AML-193 (cell line): ENCODE data around the gene MAVS.

Experiments
- DNase-seq, 2 experiments: peaks; one replicate each; lab custom pipeline; 2025; lab: John Stamatoyannopoulos, UW

MAVS gene

GRCh38 chr20:3910853-3911252 is 64.2 kb downstream of the MAVS start:
- no peak for DNase-seq

- DNase-seq: no peak
These were observed 65.3 kb downstream of the MAVS start for GRCh38 chr20:3911956-3912355.

- no peak for DNase-seq
These were observed 67.8 kb downstream of the MAVS start for GRCh38 chr20:3914446-3914845.

GRCh38 chr20:3915691-3916090 is 69.1 kb downstream of the MAVS start:
- no peak for DNase-seq

GRCh38 chr20:3916364-3916763 is 69.7 kb downstream of the MAVS start:
- DNase-seq: no peak

GRCh38 chr20:3919352-3919751 is 72.7 kb downstream of the MAVS start:
- no peak for DNase-seq

GRCh38 chr20:3922223-3922982 is 75.8 kb downstream of the MAVS start:
- no peak for DNase-seq

- DNase-seq: no peak
These were observed 76.3 kb downstream of the MAVS start for GRCh38 chr20:3922983-3923339.

- no peak for DNase-seq
These were observed 77.2 kb downstream of the MAVS start for GRCh38 chr20:3923818-3924217.

GRCh38 chr20:3924304-3925112 is 77.9 kb downstream of the MAVS start:
- no peak for DNase-seq

- DNase-seq: no peak
These were observed 78.6 kb downstream of the MAVS start for GRCh38 chr20:3925113-3925695.
